H9 (cell line): ENCODE data around the gene ARHGEF6. TPM values are rescaled to one million over a fixed set of nuclear protein-coding genes. Genes with fewer than 3 reads are reported as not detected.

Source experiments
- DNase-seq: peaks from one replicate; pipeline ENCODE4 v3.0.0-alpha.2; 2017
- H2AFZ ChIP-seq: one replicate; pipeline ENCODE4 v1.6.1; 2013; ENCODE audit warnings: mild to moderate bottlenecking, low read length, control low read depth, moderate library complexity
- H2AK5ac ChIP-seq: 2 replicates; pipeline ENCODE4 v1.6.1; 2013; ENCODE audit warnings: low read length, control low read depth, mixed read lengths; ENCODE audit not compliant: insufficient read length
- H2BK120ac ChIP-seq: one replicate; pipeline ENCODE4 v1.6.1; 2013; ENCODE audit warnings: low read depth, mild to moderate bottlenecking, low read length, control low read depth, inconsistent platforms; ENCODE audit not compliant: poor library complexity, severe bottlenecking
- H2BK12ac ChIP-seq: 2 replicates; pipeline ENCODE4 v1.6.1; 2013; ENCODE audit warnings: low read length, control low read depth, mixed read lengths, low read depth; ENCODE audit not compliant: insufficient read length
- H2BK15ac ChIP-seq: 2 replicates; pipeline ENCODE4 v1.6.1; 2013; ENCODE audit warnings: low read depth, low read length, control low read depth
- H2BK20ac ChIP-seq: one replicate; pipeline ENCODE4 v1.6.1; 2013; ENCODE audit warnings: low read depth, mild to moderate bottlenecking, low read length, control low read depth, inconsistent platforms; ENCODE audit not compliant: poor library complexity, severe bottlenecking
- H2BK5ac ChIP-seq: 2 replicates; pipeline ENCODE4 v1.6.1; 2013; ENCODE audit warnings: low read length, control low read depth, mixed read lengths; ENCODE audit not compliant: insufficient read length
- H3K14ac ChIP-seq: 2 replicates; pipeline ENCODE4 v1.6.1; 2013; ENCODE audit warnings: low read length, control low read depth; ENCODE audit not compliant: insufficient read depth
- H3K18ac ChIP-seq: 2 replicates; pipeline ENCODE4 v1.6.1; 2013; ENCODE audit warnings: low read depth, mild to moderate bottlenecking, mixed read lengths, low read length, control low read depth; ENCODE audit not compliant: insufficient read length
- H3K23ac ChIP-seq: 2 replicates; pipeline ENCODE4 v1.6.1; 2013; ENCODE audit warnings: low read length, control low read depth, mixed read lengths, low read depth; ENCODE audit not compliant: insufficient read length
- H3K23me2 ChIP-seq: 2 replicates; pipeline ENCODE4 v1.6.1; 2013; ENCODE audit warnings: low read depth, mild to moderate bottlenecking, mixed read lengths, low read length, control low read depth; ENCODE audit not compliant: insufficient read length, poor library complexity, severe bottlenecking
- H3K27ac ChIP-seq: 2 replicates; pipeline ENCODE4 v1.5.1; 2013; ENCODE audit warnings: low read length, control low read depth, mixed read lengths, low read depth; ENCODE audit not compliant: insufficient read length
- H3K27me3 ChIP-seq: 2 replicates; pipeline ENCODE4 v1.6.1; 2013; ENCODE audit warnings: low read length, control low read depth, inconsistent platforms; ENCODE audit not compliant: insufficient read depth
- H3K4ac ChIP-seq: 2 replicates; pipeline ENCODE4 v1.6.1; 2013; ENCODE audit warnings: low read depth, mild to moderate bottlenecking, control low read depth, inconsistent platforms, low read length, moderate library complexity
- H3K4me1 ChIP-seq: 2 replicates; pipeline ENCODE4 v1.6.1; 2013; ENCODE audit warnings: low read length, control low read depth, inconsistent platforms; ENCODE audit not compliant: insufficient read depth
- H3K4me2 ChIP-seq: 2 replicates; pipeline ENCODE4 v1.6.1; 2013; ENCODE audit warnings: low read length, control low read depth, mixed read lengths; ENCODE audit not compliant: insufficient read length, insufficient read depth
- H3K56ac ChIP-seq: 2 replicates; pipeline ENCODE4 v1.6.1; 2013; ENCODE audit warnings: low read depth, mild to moderate bottlenecking, mixed read lengths, low read length, control low read depth; ENCODE audit not compliant: insufficient read length
- H3K79me1 ChIP-seq: 2 replicates; pipeline ENCODE4 v1.6.1; 2013; ENCODE audit warnings: low read depth, mild to moderate bottlenecking, moderate library complexity, low read length, control low read depth, inconsistent platforms; ENCODE audit not compliant: insufficient read depth, poor library complexity, severe bottlenecking
- H3K79me2 ChIP-seq: 2 replicates; pipeline ENCODE4 v1.6.1; 2013; ENCODE audit warnings: low read length, control low read depth, inconsistent platforms; ENCODE audit not compliant: insufficient read depth
- H3K9ac ChIP-seq: 2 replicates; pipeline ENCODE4 v1.6.1; 2013; ENCODE audit warnings: low read length, control low read depth, mixed read lengths; ENCODE audit not compliant: insufficient read length; ENCODE audit errors: extremely low read depth
- H3K9me3 ChIP-seq: one replicate; pipeline ENCODE4 v1.6.1; 2013; ENCODE audit warnings: low read depth, low read length, inconsistent platforms; ENCODE audit not compliant: control insufficient read depth
- H3T11ph ChIP-seq: one replicate; pipeline ENCODE4 v1.6.1; 2013; ENCODE audit warnings: mild to moderate bottlenecking, low read length, control low read depth, inconsistent platforms
- H4K20me1 ChIP-seq: one replicate; pipeline ENCODE4 v1.6.1; 2013; ENCODE audit not compliant: control insufficient read depth, insufficient read length, insufficient read depth
- H4K5ac ChIP-seq: 2 replicates; pipeline ENCODE4 v1.6.1; 2013; ENCODE audit warnings: low read depth, mild to moderate bottlenecking, mixed read lengths, low read length, control low read depth; ENCODE audit not compliant: insufficient read length
- H4K8ac ChIP-seq: replicated peaks from 2 replicates; pipeline ENCODE4 v1.6.1; 2013; ENCODE audit warnings: low read length, control low read depth, mixed read lengths, low read depth; ENCODE audit not compliant: insufficient read length
- H4K91ac ChIP-seq: 2 replicates; pipeline ENCODE4 v1.6.1; 2013; ENCODE audit warnings: low read depth, mild to moderate bottlenecking, moderate library complexity, mixed read lengths, low read length, control low read depth; ENCODE audit not compliant: insufficient read length
- H3K27ac Mint-ChIP-seq, 3 experiments: 2 replicates in 2 of 3; 3 replicates in 1 of 3; pipeline ENCODE4 v1.8.0; 2020 to 2021; ENCODE audit warnings: mixed read lengths in 3 of 3, mild to moderate bottlenecking in 1 of 3, moderate library complexity in 1 of 3
- H3K27me3 Mint-ChIP-seq: 2 replicates; pipeline ENCODE4 v1.8.0; 2021; ENCODE audit warnings: low read depth, mild to moderate bottlenecking, moderate library complexity, mixed read lengths
- H3K36me3 Mint-ChIP-seq, 3 experiments: 2 replicates in 2 of 3; 3 replicates in 1 of 3; pipeline ENCODE4 v1.8.0; 2020 to 2021; ENCODE audit warnings: low read depth in 3 of 3, mixed read lengths in 3 of 3; ENCODE audit not compliant: insufficient read depth in 1 of 3
- H3K4me1 Mint-ChIP-seq, 2 experiments: 2 replicates each; pipeline ENCODE4 v1.8.0; 2020; ENCODE audit warnings: mixed read lengths in 2 of 2
- H3K4me3 Mint-ChIP-seq, 2 experiments: 2 replicates in 1 of 2; 3 replicates in 1 of 2; pipeline ENCODE4 v1.8.0; 2020 to 2021; ENCODE audit warnings: mild to moderate bottlenecking in 2 of 2, mixed read lengths in 2 of 2, moderate library complexity in 1 of 2
- H3K9me3 Mint-ChIP-seq, 2 experiments: 2 replicates in 1 of 2; 3 replicates in 1 of 2; pipeline ENCODE4 v1.8.0; 2020; ENCODE audit warnings: mild to moderate bottlenecking in 2 of 2, mixed read lengths in 2 of 2, moderate library complexity in 1 of 2
- WGBS: extraction: QIAGEN DNeasy Blood & Tissue Kit; methylation state at CpG from one replicate; pipeline ENCODE4 v1.1.7; 2013; ENCODE audit warnings: missing lambda C conversion rate, low lambda C conversion rate, mixed read lengths; ENCODE audit not compliant: insufficient read length; ENCODE audit errors: extremely low coverage; 5-methylcytosine and 5-hydroxymethylcytosine counted together
- long read RNA-seq: library from polyadenylated mRNA; unstranded; transcript quantifications from one replicate; pipeline ENCODE4 v2.0.0, GENCODE V29; 2020
- total RNA-seq: library from RNA; stranded (reverse); gene quantifications from 2 replicates; pipeline ENCODE4 v1.2.1, GENCODE V29; 2021
- TF ChIP-seq, protein P1 (sequence below): fragments of 200-600 bp; sonication (generic); conservative IDR thresholded peaks from 3 replicates; pipeline ENCODE4 v1.8.0; 2021; ENCODE audit warnings: antibody characterized with exemption, mild to moderate bottlenecking

ARHGEF6 gene, protein sequence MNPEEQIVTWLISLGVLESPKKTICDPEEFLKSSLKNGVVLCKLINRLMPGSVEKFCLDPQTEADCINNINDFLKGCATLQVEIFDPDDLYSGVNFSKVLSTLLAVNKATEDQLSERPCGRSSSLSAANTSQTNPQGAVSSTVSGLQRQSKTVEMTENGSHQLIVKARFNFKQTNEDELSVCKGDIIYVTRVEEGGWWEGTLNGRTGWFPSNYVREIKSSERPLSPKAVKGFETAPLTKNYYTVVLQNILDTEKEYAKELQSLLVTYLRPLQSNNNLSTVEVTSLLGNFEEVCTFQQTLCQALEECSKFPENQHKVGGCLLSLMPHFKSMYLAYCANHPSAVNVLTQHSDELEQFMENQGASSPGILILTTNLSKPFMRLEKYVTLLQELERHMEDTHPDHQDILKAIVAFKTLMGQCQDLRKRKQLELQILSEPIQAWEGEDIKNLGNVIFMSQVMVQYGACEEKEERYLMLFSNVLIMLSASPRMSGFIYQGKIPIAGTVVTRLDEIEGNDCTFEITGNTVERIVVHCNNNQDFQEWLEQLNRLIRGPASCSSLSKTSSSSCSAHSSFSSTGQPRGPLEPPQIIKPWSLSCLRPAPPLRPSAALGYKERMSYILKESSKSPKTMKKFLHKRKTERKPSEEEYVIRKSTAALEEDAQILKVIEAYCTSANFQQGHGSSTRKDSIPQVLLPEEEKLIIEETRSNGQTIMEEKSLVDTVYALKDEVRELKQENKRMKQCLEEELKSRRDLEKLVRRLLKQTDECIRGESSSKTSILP
- total RNA-seq, result 3.6 and 3.7 TPM in 2 replicates
- long read RNA-seq, partial matches to known transcripts, result 1 of 3 reads
- long read RNA-seq, other reads (novel, unspliced or antisense), result 2 of 3 reads

DNA sequence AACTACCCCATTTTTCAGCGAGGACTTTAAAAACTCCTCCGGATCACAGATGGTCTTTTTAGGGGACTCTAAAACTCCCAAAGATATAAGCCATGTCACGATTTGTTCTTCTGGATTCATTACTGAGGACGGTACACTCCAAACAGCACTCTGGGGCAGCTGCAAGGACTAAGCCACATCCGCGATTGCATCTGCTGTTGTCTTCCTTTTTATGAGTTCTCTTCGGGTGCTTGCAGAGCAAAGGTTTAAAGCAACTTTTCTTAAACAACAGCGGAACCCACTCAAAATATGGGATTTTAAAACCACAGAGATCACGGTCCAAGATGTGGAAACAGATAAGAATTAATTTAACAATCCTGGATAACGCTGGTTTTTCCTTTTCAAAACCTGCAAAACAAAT lies at the start of gene ARHGEF6:
TSS of gene ARHGEF6 (minus strand) at position 170 of the 400 bp plus-strand sequence. CDS start at position 120, 50 bp downstream.
- H2BK120ac ChIP-seq, result no peak within 1 kb of the TSS
- H3K4ac ChIP-seq, result no peak within 1 kb of the TSS
- H4K5ac ChIP-seq, result no peak within 1 kb of the TSS
- no peaks in the 10 kb centered on the region for H3K27me3 ChIP-seq
- Mint-ChIP-seq H3K4me1 (peaks cover 0 to 5% of the 10 kb centered on the region in 2 experiments; a peak in 2 of 4 replicates), H3K27me3 (peaks cover 1% of the 10 kb centered on the region; the same call in 1 of the 2 replicates), H3K9me3 (peaks cover 39 to 67% of the 10 kb centered on the region in 2 experiments), H3K27ac (no peak within 1 kb of the TSS), H3K4me3 (no peak within 1 kb of the TSS), H3K36me3 (no peaks in the 10 kb centered on the region; a peak in 1 of 7 replicates)
- no peak within 1 kb of the TSS for H3K4me2 ChIP-seq
- no peak within 1 kb of the TSS for H3K27ac ChIP-seq
- DNase-seq, result no peak
- no peaks in the 10 kb centered on the region for H4K20me1 ChIP-seq
- H2AFZ ChIP-seq, result no peak within 1 kb of the TSS
- no peak within 1 kb of the TSS for H2BK20ac ChIP-seq
- no peak within 1 kb of the TSS for H2AK5ac ChIP-seq
- H3K9ac ChIP-seq, result no peak within 1 kb of the TSS
- no peak within 1 kb of the TSS for H3K23ac ChIP-seq
- TF ChIP-seq, protein P1, sequence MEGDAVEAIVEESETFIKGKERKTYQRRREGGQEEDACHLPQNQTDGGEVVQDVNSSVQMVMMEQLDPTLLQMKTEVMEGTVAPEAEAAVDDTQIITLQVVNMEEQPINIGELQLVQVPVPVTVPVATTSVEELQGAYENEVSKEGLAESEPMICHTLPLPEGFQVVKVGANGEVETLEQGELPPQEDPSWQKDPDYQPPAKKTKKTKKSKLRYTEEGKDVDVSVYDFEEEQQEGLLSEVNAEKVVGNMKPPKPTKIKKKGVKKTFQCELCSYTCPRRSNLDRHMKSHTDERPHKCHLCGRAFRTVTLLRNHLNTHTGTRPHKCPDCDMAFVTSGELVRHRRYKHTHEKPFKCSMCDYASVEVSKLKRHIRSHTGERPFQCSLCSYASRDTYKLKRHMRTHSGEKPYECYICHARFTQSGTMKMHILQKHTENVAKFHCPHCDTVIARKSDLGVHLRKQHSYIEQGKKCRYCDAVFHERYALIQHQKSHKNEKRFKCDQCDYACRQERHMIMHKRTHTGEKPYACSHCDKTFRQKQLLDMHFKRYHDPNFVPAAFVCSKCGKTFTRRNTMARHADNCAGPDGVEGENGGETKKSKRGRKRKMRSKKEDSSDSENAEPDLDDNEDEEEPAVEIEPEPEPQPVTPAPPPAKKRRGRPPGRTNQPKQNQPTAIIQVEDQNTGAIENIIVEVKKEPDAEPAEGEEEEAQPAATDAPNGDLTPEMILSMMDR, result no peak
- H3K18ac ChIP-seq, result no peak within 1 kb of the TSS
- peaks cover 34% of the 10 kb centered on the region for H3K9me3 ChIP-seq
- H2BK12ac ChIP-seq, result no peak within 1 kb of the TSS
- no peak within 1 kb of the TSS for H2BK5ac ChIP-seq
- no peaks in the 10 kb centered on the region for H3K79me2 ChIP-seq
- no peaks in the 10 kb centered on the region for H3K4me1 ChIP-seq
- no peak within 1 kb of the TSS for H3K14ac ChIP-seq
- WGBS, result no CpG with 5 or more reads among the region's 10 CpGs
- H3T11ph ChIP-seq, result no peak within 1 kb of the TSS
- no peak within 1 kb of the TSS for H2BK15ac ChIP-seq
- no peaks in the 10 kb centered on the region for H3K79me1 ChIP-seq
- no peak within 1 kb of the TSS for H4K91ac ChIP-seq
- no peak within 1 kb of the TSS for H4K8ac ChIP-seq
- no peaks in the 10 kb centered on the region for H3K23me2 ChIP-seq
- H3K56ac ChIP-seq, result no peak within 1 kb of the TSS
